ENCODE results near the gene MOGAT2. TPM values are rescaled to one million over a fixed set of nuclear protein-coding genes. Genes with fewer than 3 reads are reported as not detected.

MOGAT2 gene
- total RNA-seq, 1 experiment from 2014 or later = 0.12 TPM

DNA sequence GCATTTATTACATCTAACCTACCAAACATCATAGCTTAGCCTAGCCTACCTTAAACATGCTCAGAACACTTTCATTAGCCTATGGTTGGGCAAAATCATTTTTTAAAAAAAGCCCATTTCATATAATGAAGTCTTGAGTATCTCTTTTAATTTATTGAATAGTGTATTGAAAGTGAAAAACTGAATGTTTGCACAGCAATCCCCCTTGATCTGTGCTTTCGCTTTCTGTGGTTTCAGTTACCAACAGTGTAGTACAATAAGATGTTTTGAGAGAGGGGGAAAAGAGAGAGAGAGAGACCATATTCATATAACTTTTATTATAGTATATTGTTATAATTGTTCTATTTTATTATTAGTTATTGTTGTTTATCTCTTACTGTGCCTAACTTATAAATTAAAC is 40.4 kb upstream of the MOGAT2 start:
- intact Hi-C loops (cut with micrococcal nuclease) = no loop called here
- Histone ChIP-seq H3K4me1 (ENCODE audit: control insufficient read depth in 1 of 2, insufficient read depth in 2 of 2, low read length in 2 of 2) (no peaks in the 10 kb centered on the region), H3K79me2 (ENCODE audit: insufficient read depth, low read length) (no peaks in the 10 kb centered on the region), H3K9ac (ENCODE audit: low read length) (no peak overlapping the region), H3K27me3 (ENCODE audit: insufficient read depth, low read length) (peaks cover 4% of the 10 kb centered on the region; the same call in 1 of the 2 replicates), H3K9me2 (ENCODE audit: insufficient read depth) (no peaks in the 10 kb centered on the region), H3K9me3 (ENCODE audit: control insufficient read depth in 1 of 2, insufficient read depth in 1 of 2, low read depth in 1 of 2, low read length in 2 of 2) (no peaks in the 10 kb centered on the region), H4K20me1 (ENCODE audit: insufficient read depth) (no peaks in the 10 kb centered on the region), H3K36me3 (ENCODE audit: control insufficient read depth in 1 of 2, insufficient read depth in 2 of 2, low read length in 2 of 2) (no peaks in the 10 kb centered on the region), H3K27ac (ENCODE audit: low read depth, low read length) (no peak overlapping the region), H3K4me3 (replicated peaks in 1 of 2; ENCODE audit: low read depth in 1 of 2, low read length in 2 of 2) (no peak overlapping the region), H2AFZ (ENCODE audit: low read depth, low read length, poor library complexity, severe bottlenecking) (no peak overlapping the region), H3K4me2 (ENCODE audit: low read length) (no peak overlapping the region)
- POLR2A ChIA-PET = no interaction called here
- CTCF ChIA-PET = no interaction called here
- BruUV-seq (replicated peaks) = no TSS peak
- RAD21 ChIA-PET (ENCODE audit: low non-redundant PET in 1 of 2, low total read pairs in 2 of 2, uncharacterized antibody in 2 of 2, unreplicated experiment in 2 of 2) = no interaction called here
- TF ChIP-seq FOSL1 (IDR thresholded peaks at IDR 0.05; ENCODE audit: low read depth) (no peak), SP1 (IDR thresholded peaks at IDR 0.05; ENCODE audit: low read depth) (no peak), CEBPB (IDR thresholded peaks at IDR 0.05; ENCODE audit: low read depth) (no peak), ZNF274 (IDR thresholded peaks at IDR 0.05; ENCODE audit: low read depth, low read length) (no peak), POLR2AphosphoS5 (IDR thresholded peaks at IDR 0.05; ENCODE audit: low read depth, low read length) (no peak), JUND (IDR thresholded peaks at IDR 0.05) (no peak), EZH2phosphoT487 (IDR thresholded peaks at IDR 0.05; ENCODE audit: borderline replicate concordance) (no peak), EGR1 (IDR thresholded peaks at IDR 0.05; ENCODE audit: low read depth) (no peak), SRF (IDR thresholded peaks at IDR 0.05; ENCODE audit: low read depth) (no peak), RAD21 (IDR thresholded peaks at IDR 0.05; ENCODE audit: low read depth) (no peak), ELF1 (IDR thresholded peaks at IDR 0.05; ENCODE audit: borderline replicate concordance, low read depth) (no peak), CBX3 (IDR thresholded peaks at IDR 0.05; ENCODE audit: low read depth) (no peak), SIN3A (IDR thresholded peaks at IDR 0.05; ENCODE audit: low read depth) (no peak), POLR2A (IDR thresholded peaks at IDR 0.05; ENCODE audit: borderline replicate concordance, extremely low read depth, insufficient read depth, insufficient read length) (no peak), EZH2 (IDR thresholded peaks at IDR 0.05) (no peak)
- TF ChIP-seq, protein P1, sequence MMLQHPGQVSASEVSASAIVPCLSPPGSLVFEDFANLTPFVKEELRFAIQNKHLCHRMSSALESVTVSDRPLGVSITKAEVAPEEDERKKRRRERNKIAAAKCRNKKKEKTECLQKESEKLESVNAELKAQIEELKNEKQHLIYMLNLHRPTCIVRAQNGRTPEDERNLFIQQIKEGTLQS (IDR thresholded peaks at IDR 0.05) = no peak
- TF ChIP-seq, protein P2, sequence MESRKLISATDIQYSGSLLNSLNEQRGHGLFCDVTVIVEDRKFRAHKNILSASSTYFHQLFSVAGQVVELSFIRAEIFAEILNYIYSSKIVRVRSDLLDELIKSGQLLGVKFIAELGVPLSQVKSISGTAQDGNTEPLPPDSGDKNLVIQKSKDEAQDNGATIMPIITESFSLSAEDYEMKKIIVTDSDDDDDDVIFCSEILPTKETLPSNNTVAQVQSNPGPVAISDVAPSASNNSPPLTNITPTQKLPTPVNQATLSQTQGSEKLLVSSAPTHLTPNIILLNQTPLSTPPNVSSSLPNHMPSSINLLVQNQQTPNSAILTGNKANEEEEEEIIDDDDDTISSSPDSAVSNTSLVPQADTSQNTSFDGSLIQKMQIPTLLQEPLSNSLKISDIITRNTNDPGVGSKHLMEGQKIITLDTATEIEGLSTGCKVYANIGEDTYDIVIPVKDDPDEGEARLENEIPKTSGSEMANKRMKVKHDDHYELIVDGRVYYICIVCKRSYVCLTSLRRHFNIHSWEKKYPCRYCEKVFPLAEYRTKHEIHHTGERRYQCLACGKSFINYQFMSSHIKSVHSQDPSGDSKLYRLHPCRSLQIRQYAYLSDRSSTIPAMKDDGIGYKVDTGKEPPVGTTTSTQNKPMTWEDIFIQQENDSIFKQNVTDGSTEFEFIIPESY (IDR thresholded peaks at IDR 0.05; ENCODE audit: extremely low read depth, insufficient replicate concordance, low read length) = no peak
- TF ChIP-seq, protein P3, sequence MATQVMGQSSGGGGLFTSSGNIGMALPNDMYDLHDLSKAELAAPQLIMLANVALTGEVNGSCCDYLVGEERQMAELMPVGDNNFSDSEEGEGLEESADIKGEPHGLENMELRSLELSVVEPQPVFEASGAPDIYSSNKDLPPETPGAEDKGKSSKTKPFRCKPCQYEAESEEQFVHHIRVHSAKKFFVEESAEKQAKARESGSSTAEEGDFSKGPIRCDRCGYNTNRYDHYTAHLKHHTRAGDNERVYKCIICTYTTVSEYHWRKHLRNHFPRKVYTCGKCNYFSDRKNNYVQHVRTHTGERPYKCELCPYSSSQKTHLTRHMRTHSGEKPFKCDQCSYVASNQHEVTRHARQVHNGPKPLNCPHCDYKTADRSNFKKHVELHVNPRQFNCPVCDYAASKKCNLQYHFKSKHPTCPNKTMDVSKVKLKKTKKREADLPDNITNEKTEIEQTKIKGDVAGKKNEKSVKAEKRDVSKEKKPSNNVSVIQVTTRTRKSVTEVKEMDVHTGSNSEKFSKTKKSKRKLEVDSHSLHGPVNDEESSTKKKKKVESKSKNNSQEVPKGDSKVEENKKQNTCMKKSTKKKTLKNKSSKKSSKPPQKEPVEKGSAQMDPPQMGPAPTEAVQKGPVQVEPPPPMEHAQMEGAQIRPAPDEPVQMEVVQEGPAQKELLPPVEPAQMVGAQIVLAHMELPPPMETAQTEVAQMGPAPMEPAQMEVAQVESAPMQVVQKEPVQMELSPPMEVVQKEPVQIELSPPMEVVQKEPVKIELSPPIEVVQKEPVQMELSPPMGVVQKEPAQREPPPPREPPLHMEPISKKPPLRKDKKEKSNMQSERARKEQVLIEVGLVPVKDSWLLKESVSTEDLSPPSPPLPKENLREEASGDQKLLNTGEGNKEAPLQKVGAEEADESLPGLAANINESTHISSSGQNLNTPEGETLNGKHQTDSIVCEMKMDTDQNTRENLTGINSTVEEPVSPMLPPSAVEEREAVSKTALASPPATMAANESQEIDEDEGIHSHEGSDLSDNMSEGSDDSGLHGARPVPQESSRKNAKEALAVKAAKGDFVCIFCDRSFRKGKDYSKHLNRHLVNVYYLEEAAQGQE (IDR thresholded peaks at IDR 0.05; ENCODE audit: low read depth) = no peak
- TF ChIP-seq, protein P4, sequence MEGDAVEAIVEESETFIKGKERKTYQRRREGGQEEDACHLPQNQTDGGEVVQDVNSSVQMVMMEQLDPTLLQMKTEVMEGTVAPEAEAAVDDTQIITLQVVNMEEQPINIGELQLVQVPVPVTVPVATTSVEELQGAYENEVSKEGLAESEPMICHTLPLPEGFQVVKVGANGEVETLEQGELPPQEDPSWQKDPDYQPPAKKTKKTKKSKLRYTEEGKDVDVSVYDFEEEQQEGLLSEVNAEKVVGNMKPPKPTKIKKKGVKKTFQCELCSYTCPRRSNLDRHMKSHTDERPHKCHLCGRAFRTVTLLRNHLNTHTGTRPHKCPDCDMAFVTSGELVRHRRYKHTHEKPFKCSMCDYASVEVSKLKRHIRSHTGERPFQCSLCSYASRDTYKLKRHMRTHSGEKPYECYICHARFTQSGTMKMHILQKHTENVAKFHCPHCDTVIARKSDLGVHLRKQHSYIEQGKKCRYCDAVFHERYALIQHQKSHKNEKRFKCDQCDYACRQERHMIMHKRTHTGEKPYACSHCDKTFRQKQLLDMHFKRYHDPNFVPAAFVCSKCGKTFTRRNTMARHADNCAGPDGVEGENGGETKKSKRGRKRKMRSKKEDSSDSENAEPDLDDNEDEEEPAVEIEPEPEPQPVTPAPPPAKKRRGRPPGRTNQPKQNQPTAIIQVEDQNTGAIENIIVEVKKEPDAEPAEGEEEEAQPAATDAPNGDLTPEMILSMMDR (IDR thresholded peaks at IDR 0.05 in 2 of 3, conservative IDR thresholded peaks at IDR 0.05 in 1 of 3; ENCODE audit: borderline replicate concordance in 1 of 3, insufficient read depth in 1 of 3, low read depth in 2 of 3, low read length in 2 of 3) = no peak
- DNase-seq (ENCODE audit: low read depth, low spot score) (no peak), ATAC-seq (no peak)
